ENCODE results near the gene TMEM156.

TMEM156 gene

DNA sequence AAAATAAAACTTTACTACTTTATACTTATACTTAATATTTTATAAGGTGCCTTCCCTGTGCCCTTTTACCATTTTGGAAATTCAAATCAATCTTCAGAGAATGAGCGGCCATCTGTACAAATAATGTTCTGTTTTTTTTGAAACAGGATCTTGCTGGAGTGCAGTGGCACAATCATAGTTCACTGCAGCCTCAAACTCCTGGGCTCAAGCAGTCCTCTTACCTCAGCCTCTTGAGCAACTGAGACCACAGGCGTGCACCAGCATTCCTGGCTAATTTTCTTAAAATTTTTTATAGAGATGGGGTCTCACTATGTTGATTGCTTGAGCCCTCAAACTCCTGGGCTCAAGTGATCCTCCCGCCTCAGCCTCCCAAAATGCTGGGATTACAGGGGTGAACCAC is 111.1 kb downstream of the TMEM156 start:
- TF ChIP-seq NFIC (IDR thresholded peaks at IDR 0.05) (no peak), RAD21 (IDR thresholded peaks at IDR 0.05; ENCODE audit: low read depth) (no peak)

GRCh38 chr4:38920677-38921076 is 111.5 kb downstream of the TMEM156 start:
- TF ChIP-seq MAX (IDR thresholded peaks at IDR 0.05) (no peak), TCF12 (IDR thresholded peaks at IDR 0.05; ENCODE audit: low read depth) (no peak)

GRCh38 chr4:38920186-38920585 is 112.0 kb downstream of the TMEM156 start:
- TF ChIP-seq CEBPB (IDR thresholded peaks at IDR 0.05) (no peak), CREB1 (IDR thresholded peaks at IDR 0.05; ENCODE audit: low read depth) (no peak), TEAD4 (IDR thresholded peaks at IDR 0.05) (no peak), USF1 (IDR thresholded peaks at IDR 0.05) (no peak), RAD21 (IDR thresholded peaks at IDR 0.05; ENCODE audit: low read depth) (no peak), FOXM1 (IDR thresholded peaks at IDR 0.05; ENCODE audit: borderline replicate concordance, low read depth) (no peak), TAF1 (IDR thresholded peaks at IDR 0.05; ENCODE audit: low read depth) (no peak), YY1 (IDR thresholded peaks at IDR 0.05; ENCODE audit: low read depth) (no peak), ZBTB7A (IDR thresholded peaks at IDR 0.05; ENCODE audit: low read depth) (no peak)

DNA sequence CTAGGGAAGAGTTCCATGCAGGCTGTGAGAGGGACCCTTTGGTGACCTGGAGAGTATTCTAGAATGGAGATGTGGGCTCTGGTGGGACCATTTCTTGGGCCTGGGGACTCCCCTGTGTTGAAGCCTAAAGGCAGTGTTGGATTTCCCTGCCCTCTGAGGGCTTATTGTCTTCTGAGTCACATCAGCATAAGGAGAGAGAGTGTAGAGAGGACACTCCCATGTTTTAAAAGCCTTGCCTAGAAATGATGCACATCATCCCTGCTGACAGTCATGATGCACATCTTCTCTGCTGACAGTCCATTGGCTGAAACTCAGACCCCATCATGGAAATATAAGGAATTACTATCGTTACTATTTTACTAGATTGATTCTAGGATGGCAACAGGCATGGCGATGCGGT is 112.7 kb downstream of the TMEM156 start:
- no peak for TF ChIP-seq TCF12 (IDR thresholded peaks at IDR 0.05; ENCODE audit: low read depth)
- no peak for TF ChIP-seq CREB1 (IDR thresholded peaks at IDR 0.05; ENCODE audit: low read depth)
- no peak for TF ChIP-seq YY1 (IDR thresholded peaks at IDR 0.05; ENCODE audit: low read depth)
- no peak for TF ChIP-seq ZBTB7A (IDR thresholded peaks at IDR 0.05; ENCODE audit: low read depth)
- TF ChIP-seq EGR1 (IDR thresholded peaks at IDR 0.05): no peak
- TF ChIP-seq, protein P1, sequence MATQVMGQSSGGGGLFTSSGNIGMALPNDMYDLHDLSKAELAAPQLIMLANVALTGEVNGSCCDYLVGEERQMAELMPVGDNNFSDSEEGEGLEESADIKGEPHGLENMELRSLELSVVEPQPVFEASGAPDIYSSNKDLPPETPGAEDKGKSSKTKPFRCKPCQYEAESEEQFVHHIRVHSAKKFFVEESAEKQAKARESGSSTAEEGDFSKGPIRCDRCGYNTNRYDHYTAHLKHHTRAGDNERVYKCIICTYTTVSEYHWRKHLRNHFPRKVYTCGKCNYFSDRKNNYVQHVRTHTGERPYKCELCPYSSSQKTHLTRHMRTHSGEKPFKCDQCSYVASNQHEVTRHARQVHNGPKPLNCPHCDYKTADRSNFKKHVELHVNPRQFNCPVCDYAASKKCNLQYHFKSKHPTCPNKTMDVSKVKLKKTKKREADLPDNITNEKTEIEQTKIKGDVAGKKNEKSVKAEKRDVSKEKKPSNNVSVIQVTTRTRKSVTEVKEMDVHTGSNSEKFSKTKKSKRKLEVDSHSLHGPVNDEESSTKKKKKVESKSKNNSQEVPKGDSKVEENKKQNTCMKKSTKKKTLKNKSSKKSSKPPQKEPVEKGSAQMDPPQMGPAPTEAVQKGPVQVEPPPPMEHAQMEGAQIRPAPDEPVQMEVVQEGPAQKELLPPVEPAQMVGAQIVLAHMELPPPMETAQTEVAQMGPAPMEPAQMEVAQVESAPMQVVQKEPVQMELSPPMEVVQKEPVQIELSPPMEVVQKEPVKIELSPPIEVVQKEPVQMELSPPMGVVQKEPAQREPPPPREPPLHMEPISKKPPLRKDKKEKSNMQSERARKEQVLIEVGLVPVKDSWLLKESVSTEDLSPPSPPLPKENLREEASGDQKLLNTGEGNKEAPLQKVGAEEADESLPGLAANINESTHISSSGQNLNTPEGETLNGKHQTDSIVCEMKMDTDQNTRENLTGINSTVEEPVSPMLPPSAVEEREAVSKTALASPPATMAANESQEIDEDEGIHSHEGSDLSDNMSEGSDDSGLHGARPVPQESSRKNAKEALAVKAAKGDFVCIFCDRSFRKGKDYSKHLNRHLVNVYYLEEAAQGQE (IDR thresholded peaks at IDR 0.05; ENCODE audit: low read depth): no peak
- no peak for TF ChIP-seq USF1 (IDR thresholded peaks at IDR 0.05)
- no peak for TF ChIP-seq TEAD4 (IDR thresholded peaks at IDR 0.05)
- TF ChIP-seq MAX (IDR thresholded peaks at IDR 0.05): no peak
- no peak for TF ChIP-seq TAF1 (IDR thresholded peaks at IDR 0.05; ENCODE audit: low read depth)

GRCh38 chr4:38917481-38918025 is 114.7 kb downstream of the TMEM156 start:
- TF ChIP-seq USF1 (IDR thresholded peaks at IDR 0.05) (no peak), TEAD4 (IDR thresholded peaks at IDR 0.05) (no peak), CEBPB (IDR thresholded peaks at IDR 0.05) (no peak), RAD21 (IDR thresholded peaks at IDR 0.05; ENCODE audit: low read depth) (no peak), YY1 (IDR thresholded peaks at IDR 0.05; ENCODE audit: low read depth) (no peak), EGR1 (IDR thresholded peaks at IDR 0.05) (no peak), ZBTB7A (IDR thresholded peaks at IDR 0.05; ENCODE audit: low read depth) (no peak), CREB1 (IDR thresholded peaks at IDR 0.05; ENCODE audit: low read depth) (no peak), MAX (IDR thresholded peaks at IDR 0.05) (no peak), FOXM1 (IDR thresholded peaks at IDR 0.05; ENCODE audit: borderline replicate concordance, low read depth) (no peak), EP300 (IDR thresholded peaks at IDR 0.05; ENCODE audit: borderline replicate concordance) (no peak), NFIC (IDR thresholded peaks at IDR 0.05) (no peak), TCF12 (IDR thresholded peaks at IDR 0.05; ENCODE audit: low read depth) (no peak), TAF1 (IDR thresholded peaks at IDR 0.05; ENCODE audit: low read depth) (no peak)
- TF ChIP-seq, protein P1 (IDR thresholded peaks at IDR 0.05; ENCODE audit: low read depth): no peak
